Aorta (tissue), 5 donors: ENCODE measurements around the gene TNS4. TPM values are rescaled to one million over a fixed set of nuclear protein-coding genes. Genes with fewer than 3 reads are reported as not detected.
A peak's percentile ranks its signal among the peaks of the same experiment; 100 is the strongest.
"Not testable (repeated sequence)": the region's sequence is repeated elsewhere in the genome, so short reads cannot be mapped to it uniquely, and the experiment has no call there.

ENCODE experiments used
- ATAC-seq: fragments of 200-7000 bp; cut with Tn5 transposase; one replicate; pipeline ENCODE4 v1.9.1; 2022; ENCODE audit warnings: moderate library complexity; ENCODE audit not compliant: low FRiP score
- DNase-seq, 2 donors: peaks; one replicate each; pipeline ENCODE4 v3.0.0-alpha.2; 2020
- H3K27ac ChIP-seq, 2 donors: one replicate each; pipeline ENCODE4 v1.5.1; 2013; ENCODE audit warnings: low read length in 2 of 2, mild to moderate bottlenecking in 2 of 2, moderate library complexity in 2 of 2, control low read depth in 1 of 2, inconsistent platforms in 1 of 2, low read depth in 1 of 2
- H3K27me3 ChIP-seq, 2 donors: one replicate each; pipeline ENCODE4 v1.6.1; 2013; ENCODE audit warnings: control low read depth in 1 of 2, low read length in 1 of 2, mild to moderate bottlenecking in 1 of 2, moderate library complexity in 1 of 2; ENCODE audit not compliant: insufficient read depth in 2 of 2, control insufficient read depth in 1 of 2
- H3K36me3 ChIP-seq, 2 donors: one replicate each; pipeline ENCODE4 v1.6.1; 2013; ENCODE audit warnings: control low read depth in 1 of 2, low read length in 1 of 2, mild to moderate bottlenecking in 1 of 2; ENCODE audit not compliant: insufficient read depth in 2 of 2, control insufficient read depth in 1 of 2
- H3K4me1 ChIP-seq, 2 donors: one replicate each; pipeline ENCODE4 v1.6.1; 2013; ENCODE audit warnings: low read length in 2 of 2, control low read depth in 1 of 2, mild to moderate bottlenecking in 1 of 2, moderate library complexity in 1 of 2; ENCODE audit not compliant: insufficient read depth in 2 of 2, control insufficient read depth in 1 of 2
- H3K4me3 ChIP-seq, 2 donors: one replicate each; pipeline ENCODE4 v1.5.1; 2013; ENCODE audit warnings: low read length in 2 of 2, control low read depth in 1 of 2, mild to moderate bottlenecking in 1 of 2
- H3K9me3 ChIP-seq: one replicate; pipeline ENCODE4 v1.6.1; 2013; ENCODE audit warnings: mild to moderate bottlenecking, low read length; ENCODE audit not compliant: control insufficient read depth
- WGBS, 2 donors: extraction: QIAGEN DNeasy Blood & Tissue Kit; methylation state at CpG; one replicate each; pipeline ENCODE4 v1.1.7; 2013; 5-methylcytosine and 5-hydroxymethylcytosine counted together
- intact Hi-C, 2 donors: fragments of 100-400 bp; cut with DNase I; formaldehyde crosslinking; loops; one replicate each; pipeline versions ENCODE4 v1.14.2 to v1.15.0; 2022
- long read RNA-seq, 2 donors: library from polyadenylated mRNA; unstranded; transcript quantifications; one replicate each; pipeline ENCODE4 v2.0.0, GENCODE V29; 2020 to 2021
- polyA plus RNA-seq, 2 donors: library from polyadenylated mRNA; stranded (reverse); fragments of 200-250 nt; gene quantifications; one replicate each; pipeline ENCODE4 v1.2.3, GENCODE V29; 2013
- total RNA-seq, 2 donors: library from RNA; stranded (reverse); fragmentation: NEBNext Ultra II Directional; extraction: Animal tissue kit (Norgen Biotek cat#: 25700); gene quantifications; one replicate each; pipeline ENCODE4 v1.2.1, GENCODE V29; 2021
- donor health status: healthy with polysubstance abuse.
- donor health status: Bipolar disorder and iron deficiency.
- donor health status: DM: no; HTN: no; CAD: no.
- donor health status: DM: no; HTN: no; CAD: no.
- donor health status: DM: yes; HTN: yes; CAD: no.

The TNS4 gene, protein sequence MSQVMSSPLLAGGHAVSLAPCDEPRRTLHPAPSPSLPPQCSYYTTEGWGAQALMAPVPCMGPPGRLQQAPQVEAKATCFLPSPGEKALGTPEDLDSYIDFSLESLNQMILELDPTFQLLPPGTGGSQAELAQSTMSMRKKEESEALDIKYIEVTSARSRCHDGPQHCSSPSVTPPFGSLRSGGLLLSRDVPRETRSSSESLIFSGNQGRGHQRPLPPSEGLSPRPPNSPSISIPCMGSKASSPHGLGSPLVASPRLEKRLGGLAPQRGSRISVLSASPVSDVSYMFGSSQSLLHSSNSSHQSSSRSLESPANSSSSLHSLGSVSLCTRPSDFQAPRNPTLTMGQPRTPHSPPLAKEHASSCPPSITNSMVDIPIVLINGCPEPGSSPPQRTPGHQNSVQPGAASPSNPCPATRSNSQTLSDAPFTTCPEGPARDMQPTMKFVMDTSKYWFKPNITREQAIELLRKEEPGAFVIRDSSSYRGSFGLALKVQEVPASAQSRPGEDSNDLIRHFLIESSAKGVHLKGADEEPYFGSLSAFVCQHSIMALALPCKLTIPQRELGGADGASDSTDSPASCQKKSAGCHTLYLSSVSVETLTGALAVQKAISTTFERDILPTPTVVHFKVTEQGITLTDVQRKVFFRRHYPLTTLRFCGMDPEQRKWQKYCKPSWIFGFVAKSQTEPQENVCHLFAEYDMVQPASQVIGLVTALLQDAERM
- total RNA-seq = under 1 TPM in 1 of 2 donors, not detected in 1; 0.39 TPM
- under 1 TPM in 1 of 2 donors, not detected in 1; 0.05 TPM for polyA plus RNA-seq
- long read RNA-seq, donor 1, partial matches to known transcripts = 0 of 2 reads
- long read RNA-seq, donor 1, other reads (novel, unspliced or antisense) = 2 of 2 reads
- long read RNA-seq, donor 2 = 0 reads

- Histone ChIP-seq H3K4me3 (no peak within 1 kb of the TSS), H3K9me3 (no peaks in the 10 kb centered on the region), H3K27me3 (no peaks in the 10 kb centered on the region), H3K4me1 (peaks cover 0 to 2% of the 10 kb centered on the region in 2 donors), H3K27ac (no peak within 1 kb of the TSS), H3K36me3 (no peaks in the 10 kb centered on the region)
- WGBS, 2 donors = 94 to 95% methylated on average over 7 of the region's 7 CpGs
- intact Hi-C loops = no loop called here
- DNase-seq (peak in 1 of 2 donors; percentile 60), ATAC-seq (no peak)
Observed at GRCh38 chr17:40501499-40501911, at the start of gene TNS4. TNS4 (minus strand) TSS chr17:40501623; CDS start chr17:40496425, 5,198 bp downstream.

DNA sequence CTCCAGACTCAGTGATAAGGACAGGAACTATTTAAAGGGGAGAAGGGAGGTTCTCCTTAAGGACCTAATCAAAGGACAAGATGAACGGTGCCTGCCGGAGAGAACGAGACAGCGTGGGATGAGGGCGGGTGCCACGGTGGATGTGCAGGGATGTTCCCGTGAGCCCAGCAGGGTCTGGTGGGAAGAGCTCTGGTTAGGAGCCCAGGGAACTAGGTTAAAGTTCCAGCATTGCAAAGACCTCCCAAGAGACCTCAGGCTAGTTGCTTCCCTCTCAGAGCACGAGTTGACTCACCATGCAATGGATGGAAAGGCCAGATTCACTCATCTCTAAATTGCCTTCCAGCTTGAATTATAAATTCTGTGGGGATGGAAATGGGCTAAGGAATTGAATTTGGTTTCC, 49.2 kb upstream of the TNS4 start:
- Histone ChIP-seq H3K27ac (no peak overlapping the region), H3K36me3 (no peaks in the 10 kb centered on the region), H3K27me3 (no peaks in the 10 kb centered on the region), H3K4me3 (no peak overlapping the region), H3K4me1 (no peaks in the 10 kb centered on the region), H3K9me3 (no peaks in the 10 kb centered on the region)
- ATAC-seq = peak; percentile 60
- peak in 1 of 2 donors; percentile 85 for DNase-seq
- WGBS, 2 donors = 90 to 92% methylated on average over 8 of the region's 8 CpGs
- intact Hi-C loops = no loop called here

DNA sequence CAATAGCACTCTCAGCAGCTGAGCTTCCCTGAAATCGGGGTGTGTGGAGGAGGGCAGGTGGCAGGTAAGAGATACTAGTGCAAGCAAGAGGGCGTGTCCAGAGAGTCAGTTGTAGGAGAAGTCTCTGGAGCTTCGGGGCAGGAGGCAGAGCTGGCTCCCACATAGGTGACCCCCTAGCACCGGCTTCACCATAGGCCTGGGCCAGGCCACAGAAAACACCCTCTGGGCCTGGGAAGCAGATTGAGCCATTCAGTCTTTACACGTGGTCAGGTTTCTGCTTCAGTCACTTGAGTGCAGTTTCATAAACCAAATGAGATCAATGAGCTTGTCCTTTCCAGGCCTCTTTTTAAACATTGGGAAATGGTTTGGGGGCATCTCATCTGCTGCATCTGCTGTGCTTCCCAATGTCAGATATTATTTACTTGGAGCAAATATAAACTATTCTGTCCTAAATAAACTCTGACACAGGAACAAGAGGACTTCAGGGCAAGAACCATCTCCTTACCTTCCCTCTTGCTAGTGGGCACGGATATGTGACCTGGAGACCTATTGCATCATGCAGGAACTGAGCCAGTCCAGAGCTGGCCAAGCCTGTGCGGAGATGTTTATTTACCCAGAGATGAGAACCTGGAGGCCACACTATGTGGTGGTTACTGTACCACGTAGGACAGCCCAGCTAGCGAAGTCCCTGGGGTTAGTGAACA, 47.7 kb upstream of the TNS4 start:
- H3K4me1 ChIP-seq = no peaks in the 10 kb centered on the region
- intact Hi-C loops = no loop called here
- H3K9me3 ChIP-seq = no peaks in the 10 kb centered on the region
- H3K27ac ChIP-seq = no peak overlapping the region
- DNase-seq = peak in 1 of 2 donors; percentile 76
- WGBS, 2 donors = 56 to 59% methylated on average over 9 of the region's 9 CpGs
- H3K27me3 ChIP-seq = no peaks in the 10 kb centered on the region
- peak; percentile 44 for ATAC-seq
- H3K4me3 ChIP-seq = no peak overlapping the region
- H3K36me3 ChIP-seq = no peaks in the 10 kb centered on the region

GRCh38 chr17:40548491-40548981, 47.1 kb upstream of the TNS4 start:
- Histone ChIP-seq H3K4me1 (no peaks in the 10 kb centered on the region), H3K4me3 (no peak overlapping the region), H3K36me3 (no peaks in the 10 kb centered on the region), H3K9me3 (no peaks in the 10 kb centered on the region), H3K27me3 (no peaks in the 10 kb centered on the region), H3K27ac (no peak overlapping the region)
- 93 to 97% methylated on average over 9 of the region's 9 CpGs for WGBS, 2 donors
- intact Hi-C loops = no loop called here
- ATAC-seq (no peak), DNase-seq (peak in 1 of 2 donors; percentile 22)

GRCh38 chr17:40547785-40548478, 46.5 kb upstream of the TNS4 start:
- no peak for ATAC-seq
- Histone ChIP-seq H3K27ac (no peak overlapping the region), H3K4me1 (no peaks in the 10 kb centered on the region), H3K4me3 (no peak overlapping the region), H3K9me3 (no peaks in the 10 kb centered on the region), H3K27me3 (no peaks in the 10 kb centered on the region), H3K36me3 (no peaks in the 10 kb centered on the region)
- intact Hi-C loops = no loop called here
- 70 to 80% methylated on average over 2 of the region's 2 CpGs for WGBS, 2 donors
- peak in 1 of 2 donors; percentile 25 for DNase-seq

DNA sequence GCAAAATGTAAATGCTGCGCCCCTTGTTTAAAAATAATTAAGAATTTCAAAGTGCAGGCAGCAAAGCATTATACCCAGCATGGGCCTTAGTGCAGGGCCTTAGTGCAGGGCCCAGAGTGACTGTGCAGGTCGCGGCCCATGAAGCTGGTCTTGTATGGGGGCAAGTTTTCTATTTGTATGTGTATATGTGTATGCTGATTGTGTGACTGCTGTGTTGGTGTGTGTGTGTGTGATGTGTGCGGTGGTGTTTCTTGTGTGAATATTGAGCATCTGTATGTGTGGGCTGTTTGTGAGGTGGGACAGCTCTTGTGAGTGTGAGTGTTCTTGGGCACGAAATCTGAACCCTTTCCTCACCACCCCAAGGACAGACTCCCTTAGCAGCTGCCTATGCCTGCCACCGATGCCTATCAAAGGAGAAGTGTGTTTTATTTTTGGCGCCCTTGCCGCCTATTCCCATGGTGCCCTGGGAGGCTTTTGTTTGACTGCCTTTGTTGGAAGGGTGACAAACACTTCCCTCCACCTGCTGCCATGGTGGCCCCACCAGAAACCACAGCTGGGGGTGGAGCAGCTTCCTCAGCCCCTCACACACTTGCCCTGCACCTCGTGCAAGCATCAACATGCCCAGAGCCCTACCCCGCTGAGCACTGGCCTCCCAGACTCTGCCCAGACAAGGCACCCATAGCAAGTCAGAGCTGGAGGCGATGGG, 45.8 kb upstream of the TNS4 start:
- Histone ChIP-seq H3K36me3 (no peaks in the 10 kb centered on the region), H3K4me3 (no peak overlapping the region), H3K27ac (no peak overlapping the region), H3K9me3 (no peaks in the 10 kb centered on the region), H3K4me1 (no peaks in the 10 kb centered on the region), H3K27me3 (no peaks in the 10 kb centered on the region)
- ATAC-seq (no peak), DNase-seq (peak in 1 of 2 donors; percentile 54)
- intact Hi-C loops = no loop called here
- 84 to 86% methylated on average over 11 of the region's 11 CpGs for WGBS, 2 donors

- H3K27me3 ChIP-seq, ATAC-seq, H3K4me3 ChIP-seq, intact Hi-C loops, H3K4me1 ChIP-seq, DNase-seq, H3K36me3 ChIP-seq, H3K27ac ChIP-seq, H3K9me3 ChIP-seq: not testable (repeated sequence)
- 95 to 96% methylated on average over 4 of the region's 4 CpGs for WGBS, 2 donors
Observed at GRCh38 chr17:40546497-40546896, 45.1 kb upstream of the TNS4 start.
